T-helper 2 cell treated with Interferon-gamma antibody and Interleukin-4, amounts not matched to agents 100 ng/mL and 5 ng/mL, for 36 hours (primary cell): ENCODE results near the gene VPS13A. TPM values are rescaled to one million over a fixed set of nuclear protein-coding genes. Genes with fewer than 3 reads are reported as not detected.
"Not testable (repeated sequence)": the region's sequence is repeated elsewhere in the genome, so short reads cannot be mapped to it uniquely, and the experiment has no call there.

Experiments
- intact Hi-C: fragments of 100-400 bp; cut with micrococcal nuclease; formaldehyde crosslinking; loops from one replicate; pipeline ENCODE4 v1.15.1; 2023
- total RNA-seq: library from RNA; stranded (reverse); gene quantifications from 2 replicates; pipeline ENCODE4 v1.2.3, GENCODE V29; 2022

VPS13A gene
- total RNA-seq, 1 donor from 2014 or later: 47.6 TPM

DNA sequence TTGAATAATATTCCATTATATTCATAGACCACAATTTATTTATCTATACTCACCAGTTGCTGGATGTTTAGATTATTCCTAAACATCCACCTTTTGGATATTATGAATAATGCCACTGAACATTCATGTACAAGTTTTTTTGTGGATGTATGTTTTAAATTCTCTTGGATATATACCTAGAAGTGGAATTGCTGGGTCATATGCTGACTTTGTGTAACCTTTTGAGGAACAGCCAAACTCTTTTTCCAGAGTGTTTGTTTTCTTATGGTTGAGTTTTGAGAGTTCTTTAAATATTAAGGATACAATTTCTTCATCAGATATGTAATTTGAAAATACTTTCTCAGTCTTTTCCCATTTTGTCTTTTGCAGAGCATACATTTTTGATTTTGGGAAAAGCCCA, 2.7 kb downstream of the VPS13A start:
- intact Hi-C loops: no loop called here

GRCh38 chr9:77183581-77183980, 6.2 kb downstream of the VPS13A start:
- intact Hi-C loops: no loop called here

GRCh38 chr9:77188242-77188641, 10.9 kb downstream of the VPS13A start:
- intact Hi-C loops: no loop called here

DNA sequence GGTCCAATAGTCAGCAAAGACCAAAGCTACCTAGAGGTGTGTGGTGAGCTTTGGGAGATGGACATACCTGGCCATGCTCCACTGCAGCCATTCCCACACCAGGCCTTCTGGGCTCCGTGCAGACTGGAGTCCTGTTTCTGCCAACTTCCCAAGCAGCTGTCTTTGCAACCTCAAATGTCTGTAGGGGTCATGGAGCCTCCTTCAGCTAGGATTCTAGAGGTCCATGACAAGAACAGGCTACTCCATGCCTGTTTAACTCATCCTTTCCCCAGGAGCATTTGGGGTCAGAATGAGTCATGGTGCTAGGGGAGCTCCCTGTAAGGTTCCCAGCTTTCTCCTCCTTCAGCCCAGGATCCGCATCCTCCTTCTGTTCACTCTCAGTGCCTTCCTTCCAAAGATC, 17.1 kb downstream of the VPS13A start:
- intact Hi-C loops: no loop called here

DNA sequence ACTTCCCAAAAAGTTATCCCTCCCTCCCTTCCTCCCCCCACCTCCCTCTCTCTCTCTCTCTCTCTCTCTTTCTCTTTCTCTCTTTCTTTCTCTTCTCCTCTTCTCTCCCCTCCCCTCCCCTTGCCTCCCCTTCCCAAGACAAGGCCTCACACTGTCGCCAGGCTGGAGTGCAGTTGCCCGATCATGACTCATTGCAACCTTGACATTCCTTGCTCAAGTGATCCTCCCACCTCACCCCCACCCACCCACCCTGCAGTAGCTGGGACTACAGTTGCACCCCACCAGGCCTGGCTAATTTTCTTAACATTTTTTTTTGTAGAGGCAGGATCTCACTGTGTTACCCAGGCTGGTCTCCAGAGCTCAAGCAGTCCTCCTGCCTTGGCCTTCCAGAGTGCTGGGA, 32.8 kb downstream of the VPS13A start:
- intact Hi-C loops: no loop called here

- intact Hi-C loops: no loop called here
Measured at GRCh38 chr9:77211561-77211960, 34.2 kb downstream of the VPS13A start.

DNA sequence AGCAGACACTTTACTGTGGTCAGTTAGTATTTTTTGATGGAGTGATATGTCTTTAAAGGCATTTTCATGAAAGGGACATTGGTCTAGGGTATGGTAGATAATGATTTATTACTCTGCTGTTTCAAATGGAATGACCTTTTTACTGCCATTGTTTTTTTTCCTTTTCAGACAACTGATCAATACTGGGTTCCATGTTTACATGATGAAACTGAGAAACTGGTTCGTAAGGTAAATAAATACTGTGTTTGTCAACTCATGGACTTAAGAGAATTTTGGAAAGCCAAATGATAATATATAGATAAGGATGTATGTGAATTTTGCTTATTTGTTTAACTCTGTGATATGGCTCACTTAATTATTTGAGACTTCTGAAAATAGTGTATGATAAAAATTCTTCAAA, 35.5 kb downstream of the VPS13A start:
- intact Hi-C loops: no loop called here

DNA sequence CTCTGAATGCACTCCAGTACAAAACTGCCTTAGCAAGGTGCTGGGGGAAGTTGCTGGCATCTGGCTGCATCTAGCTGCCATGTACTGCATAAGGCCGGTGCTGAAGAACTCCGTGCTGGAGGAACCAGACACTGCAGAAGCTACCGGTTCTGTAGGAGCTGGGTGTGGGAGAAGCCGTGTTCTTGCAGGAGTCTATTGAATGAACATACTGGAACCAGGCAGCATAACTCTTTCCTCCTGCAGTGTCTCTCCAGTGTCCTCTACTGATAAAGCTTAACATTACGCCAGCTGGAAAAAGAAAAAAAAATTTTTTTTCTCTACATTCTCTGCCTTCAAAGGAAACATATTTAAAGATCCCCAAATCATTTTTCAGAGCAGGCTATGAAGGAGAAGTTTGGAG, 38.5 kb downstream of the VPS13A start:
- intact Hi-C loops: no loop called here

- intact Hi-C loops: no loop called here
Measured at GRCh38 chr9:77218612-77219011, 41.3 kb downstream of the VPS13A start.

DNA sequence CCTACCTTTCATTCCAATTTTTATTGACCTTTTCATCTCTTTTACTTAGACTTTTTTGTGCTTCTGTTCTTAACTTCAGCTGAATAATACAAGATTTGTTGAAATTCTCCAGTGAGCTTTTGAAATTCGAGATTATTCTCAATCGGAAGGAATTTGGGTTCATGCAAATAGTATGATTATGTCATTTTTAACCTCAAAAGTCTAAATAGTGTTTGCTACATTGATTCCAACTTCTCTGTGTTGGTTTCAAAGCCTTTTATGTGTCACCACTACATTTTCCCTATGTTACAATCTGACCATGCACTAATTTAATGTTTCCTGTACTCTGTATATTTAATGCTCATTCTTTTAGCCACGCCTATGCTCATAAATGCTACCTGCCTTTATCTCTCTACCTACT, 44.1 kb downstream of the VPS13A start:
- intact Hi-C loops: no loop called here

DNA sequence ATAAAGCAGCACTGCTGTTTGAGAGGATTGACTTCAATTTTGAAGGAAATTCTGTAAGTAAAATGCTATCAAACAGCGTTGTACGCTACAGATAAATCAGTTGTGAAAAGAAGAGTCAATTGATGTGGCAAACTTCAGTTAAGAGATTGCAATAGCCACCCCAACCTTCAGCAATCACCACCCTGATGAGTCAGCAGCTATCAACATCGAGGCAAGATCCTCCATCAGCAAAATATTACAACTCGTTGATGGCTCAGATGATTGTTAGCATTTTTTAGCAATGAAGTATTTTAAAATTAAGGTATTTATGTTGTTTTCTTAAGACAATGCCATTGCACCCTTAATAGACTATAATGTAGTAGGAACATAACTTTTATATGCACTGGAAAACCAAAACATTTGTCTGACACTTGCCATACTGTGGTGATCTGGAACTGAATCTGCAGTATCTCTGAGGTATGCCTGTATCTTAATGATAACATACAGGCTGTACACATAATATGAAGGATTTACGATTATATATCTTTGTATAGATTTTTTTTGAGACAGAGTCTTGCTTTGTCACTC, 47.5 kb downstream of the VPS13A start:
- intact Hi-C loops: no loop called here

DNA sequence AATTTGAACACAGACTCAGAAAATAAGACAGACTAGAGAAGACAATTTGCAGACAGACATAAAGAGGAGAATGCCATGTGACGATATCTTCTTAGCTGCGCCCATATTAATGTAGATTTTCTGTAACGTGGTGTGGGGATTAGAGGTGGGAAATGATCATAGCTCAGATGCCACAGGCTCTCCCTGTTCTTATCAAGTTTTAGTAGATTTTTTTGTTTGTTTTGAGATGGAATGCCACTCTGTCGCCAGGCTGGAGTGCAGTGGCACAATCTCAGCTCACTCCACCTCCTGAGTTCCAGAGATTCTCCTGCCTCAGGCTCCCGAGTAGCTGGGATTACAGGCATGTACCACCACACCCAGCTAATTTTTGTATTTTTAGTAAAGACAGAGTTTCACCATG, 59.4 kb downstream of the VPS13A start:
- intact Hi-C loops: no loop called here

- intact Hi-C loops: no loop called here
Measured at GRCh38 chr9:77237896-77238295, 60.6 kb downstream of the VPS13A start.

DNA sequence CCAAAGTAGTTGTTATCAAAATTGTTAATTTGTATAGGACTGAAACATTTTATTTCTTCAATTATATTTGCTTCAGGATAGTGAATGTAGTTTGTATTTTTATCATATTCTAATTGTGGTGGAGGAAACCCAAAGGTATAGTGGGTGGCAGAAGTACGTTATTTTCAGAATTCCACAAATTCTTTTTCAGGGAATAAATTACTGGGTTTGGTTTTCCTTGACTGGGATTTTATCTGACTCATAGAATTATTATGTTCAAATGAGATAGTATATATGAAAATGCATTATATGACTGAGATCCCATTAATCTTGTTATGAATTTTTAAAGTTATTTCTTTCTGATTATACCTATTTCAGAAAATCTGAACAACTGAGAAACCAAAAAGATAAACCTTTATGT, 73.7 kb downstream of the VPS13A start:
- intact Hi-C loops: no loop called here

GRCh38 chr9:77257275-77257674, 79.9 kb downstream of the VPS13A start:
- intact Hi-C loops: no loop called here

GRCh38 chr9:77261605-77262004, 84.3 kb downstream of the VPS13A start:
- intact Hi-C loops: no loop called here

GRCh38 chr9:77267762-77268161, 90.4 kb downstream of the VPS13A start:
- intact Hi-C loops: not testable (repeated sequence)

- intact Hi-C loops: no loop called here
Measured at GRCh38 chr9:77271023-77271690, 93.8 kb downstream of the VPS13A start.

DNA sequence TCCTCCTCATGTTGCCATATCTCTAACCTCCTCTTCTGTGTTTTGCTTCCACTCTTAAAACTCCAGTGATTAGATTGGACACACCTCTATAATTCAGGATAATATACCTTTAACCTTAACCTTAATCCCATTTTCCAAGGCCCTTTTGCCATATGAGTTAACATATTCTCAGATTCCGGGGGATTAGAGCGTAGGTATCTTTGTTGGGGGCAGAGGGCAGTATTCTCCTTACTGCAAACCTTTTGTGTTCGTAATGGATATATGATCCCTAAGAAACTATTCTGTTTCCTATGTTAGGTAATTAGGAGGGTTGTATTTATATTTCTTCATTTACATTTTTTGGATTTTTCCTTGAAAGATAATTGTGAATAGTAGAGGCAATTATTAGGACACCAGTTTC, 99.5 kb downstream of the VPS13A start:
- intact Hi-C loops: no loop called here

DNA sequence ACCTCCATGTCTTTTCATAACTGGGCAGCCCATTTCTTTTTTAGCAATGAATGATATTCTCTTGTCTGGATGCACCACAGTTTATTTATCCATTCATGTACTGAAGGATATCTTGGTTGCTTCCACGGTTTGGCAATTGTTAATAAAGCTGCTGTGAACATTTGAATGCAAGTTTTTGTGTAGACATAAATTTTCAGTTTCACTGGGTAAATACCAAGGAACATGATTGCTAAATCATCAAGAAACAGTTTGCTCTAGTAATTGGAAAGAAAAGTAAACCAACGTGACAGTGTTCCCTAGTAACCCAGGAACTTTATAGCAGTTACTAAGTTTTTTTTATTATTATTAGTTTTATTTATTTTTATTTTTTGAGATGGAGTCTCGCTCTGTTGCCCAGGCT, 100.4 kb downstream of the VPS13A start:
- intact Hi-C loops: no loop called here

GRCh38 chr9:77283991-77284390, 106.7 kb downstream of the VPS13A start:
- intact Hi-C loops: no loop called here

DNA sequence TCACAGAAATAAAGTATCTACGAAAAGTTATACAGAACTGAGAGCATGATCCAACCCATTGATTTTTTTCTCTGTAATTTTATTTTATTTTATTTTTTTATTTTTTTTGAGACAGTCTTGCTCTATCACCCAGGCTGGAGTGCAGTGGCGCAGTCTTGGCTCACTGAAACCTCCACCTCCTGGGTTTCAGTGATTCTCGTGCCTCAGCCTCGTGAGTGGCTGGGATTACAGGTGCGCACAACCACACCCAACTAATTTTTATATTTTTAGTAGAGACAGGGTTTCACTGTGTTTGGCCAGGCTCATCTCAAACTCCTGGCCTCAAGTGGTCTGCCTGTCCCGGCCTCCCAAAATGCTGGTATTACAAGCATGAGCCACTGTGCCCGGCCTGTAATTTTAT, 107.3 kb downstream of the VPS13A start:
- intact Hi-C loops: no loop called here

DNA sequence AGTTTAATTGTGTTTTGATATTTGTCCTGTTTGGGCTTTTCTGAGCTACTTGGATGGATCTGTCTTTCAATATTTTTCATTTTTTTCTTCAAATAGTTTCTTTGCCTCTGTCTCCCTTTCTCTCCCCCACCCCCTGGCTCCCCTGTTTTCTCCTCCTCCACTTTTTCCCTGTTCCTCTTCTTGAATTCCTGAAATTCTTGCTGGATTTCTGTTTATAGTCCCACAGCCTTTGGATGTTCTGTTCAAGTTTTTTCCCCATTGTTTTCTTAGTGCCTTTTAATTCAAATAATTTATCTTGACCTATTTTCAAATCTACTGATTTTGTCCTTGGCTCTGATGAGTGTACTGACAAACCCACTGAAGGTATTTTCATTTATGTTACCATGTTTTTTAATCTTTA, 113.0 kb downstream of the VPS13A start:
- intact Hi-C loops: no loop called here

- intact Hi-C loops: no loop called here
Measured at GRCh38 chr9:77291714-77292113, 114.4 kb downstream of the VPS13A start.
